ENCODE data around the gene PVR.

DNA sequence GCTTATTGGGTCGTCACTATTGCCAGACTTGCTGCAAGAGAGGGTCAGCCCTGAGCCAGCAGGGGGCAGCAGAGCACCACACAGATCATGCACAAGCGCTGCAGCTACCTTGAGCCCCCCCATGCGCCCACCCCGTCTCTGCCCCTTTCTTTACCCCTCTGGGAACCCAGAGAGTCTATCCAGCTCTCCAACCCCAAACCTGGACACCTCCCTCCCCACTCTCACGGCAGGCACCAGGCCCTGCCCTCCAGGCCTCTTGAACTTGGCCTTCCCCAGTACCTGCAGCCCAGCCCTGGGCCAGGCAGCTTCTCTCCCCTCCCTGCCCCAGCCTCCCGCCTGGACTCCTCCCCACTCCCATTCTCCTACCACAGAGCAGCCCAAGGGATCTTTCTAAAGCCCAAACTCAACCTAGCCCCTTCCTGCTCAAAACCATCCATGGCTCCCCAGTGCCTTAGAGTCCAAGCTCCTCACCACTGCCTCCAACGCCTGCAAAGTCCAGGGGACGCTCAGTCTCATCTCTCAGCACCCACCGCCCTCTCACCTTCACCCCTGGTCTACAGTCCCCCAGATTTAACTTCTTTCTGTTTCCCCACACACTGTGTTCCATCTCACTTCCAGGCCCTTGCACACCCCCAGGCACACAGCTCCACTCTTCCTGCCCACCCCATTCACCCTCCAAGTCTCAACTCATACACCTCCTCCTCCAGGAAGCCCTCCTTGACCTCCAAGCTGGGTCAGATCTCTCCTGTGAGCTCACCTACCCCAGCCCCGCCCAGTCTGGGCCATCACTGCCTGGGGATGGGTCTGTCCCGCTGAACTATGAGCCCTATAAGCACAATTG, 45.8 kb downstream of the PVR start:
- TF ChIP-seq, protein P1, sequence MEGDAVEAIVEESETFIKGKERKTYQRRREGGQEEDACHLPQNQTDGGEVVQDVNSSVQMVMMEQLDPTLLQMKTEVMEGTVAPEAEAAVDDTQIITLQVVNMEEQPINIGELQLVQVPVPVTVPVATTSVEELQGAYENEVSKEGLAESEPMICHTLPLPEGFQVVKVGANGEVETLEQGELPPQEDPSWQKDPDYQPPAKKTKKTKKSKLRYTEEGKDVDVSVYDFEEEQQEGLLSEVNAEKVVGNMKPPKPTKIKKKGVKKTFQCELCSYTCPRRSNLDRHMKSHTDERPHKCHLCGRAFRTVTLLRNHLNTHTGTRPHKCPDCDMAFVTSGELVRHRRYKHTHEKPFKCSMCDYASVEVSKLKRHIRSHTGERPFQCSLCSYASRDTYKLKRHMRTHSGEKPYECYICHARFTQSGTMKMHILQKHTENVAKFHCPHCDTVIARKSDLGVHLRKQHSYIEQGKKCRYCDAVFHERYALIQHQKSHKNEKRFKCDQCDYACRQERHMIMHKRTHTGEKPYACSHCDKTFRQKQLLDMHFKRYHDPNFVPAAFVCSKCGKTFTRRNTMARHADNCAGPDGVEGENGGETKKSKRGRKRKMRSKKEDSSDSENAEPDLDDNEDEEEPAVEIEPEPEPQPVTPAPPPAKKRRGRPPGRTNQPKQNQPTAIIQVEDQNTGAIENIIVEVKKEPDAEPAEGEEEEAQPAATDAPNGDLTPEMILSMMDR (conservative IDR thresholded peaks at IDR 0.05) = peak; percentile 80
- no peak for TF ChIP-seq ZFX (IDR thresholded peaks at IDR 0.05)

Measured in C4-2B (cell line).